Adipose tissue (tissue), 3 donors: ENCODE measurements around the gene RNF5. TPM values are rescaled to one million over a fixed set of nuclear protein-coding genes. Genes with fewer than 3 reads are reported as not detected.
A peak's percentile ranks its signal among the peaks of the same experiment; 100 is the strongest.
"Not testable (repeated sequence)": the region's sequence is repeated elsewhere in the genome, so short reads cannot be mapped to it uniquely, and the experiment has no call there.

Experiments
- H3K27ac ChIP-seq: one replicate; pipeline ENCODE4 v1.5.1; 2013; ENCODE audit warnings: low read depth, low read length
- WGBS, 3 donors: extraction: QIAGEN DNeasy Blood & Tissue Kit; methylation state at CpG; one replicate each; pipeline ENCODE4 v1.1.7; 2013; 5-methylcytosine and 5-hydroxymethylcytosine counted together
- polyA plus RNA-seq, 3 donors: library from polyadenylated mRNA; stranded (reverse); fragments of 200-250 nt; gene quantifications; one replicate each; pipeline ENCODE4 v1.2.3, GENCODE V29; 2013
- donor health status: healthy with polysubstance abuse.
- donor health status: Bipolar disorder and iron deficiency.
- donor health status: healthy.

RNF5 gene
- polyA plus RNA-seq, 3 donors = 37.7 to 82.3 (median 49.6) TPM

DNA sequence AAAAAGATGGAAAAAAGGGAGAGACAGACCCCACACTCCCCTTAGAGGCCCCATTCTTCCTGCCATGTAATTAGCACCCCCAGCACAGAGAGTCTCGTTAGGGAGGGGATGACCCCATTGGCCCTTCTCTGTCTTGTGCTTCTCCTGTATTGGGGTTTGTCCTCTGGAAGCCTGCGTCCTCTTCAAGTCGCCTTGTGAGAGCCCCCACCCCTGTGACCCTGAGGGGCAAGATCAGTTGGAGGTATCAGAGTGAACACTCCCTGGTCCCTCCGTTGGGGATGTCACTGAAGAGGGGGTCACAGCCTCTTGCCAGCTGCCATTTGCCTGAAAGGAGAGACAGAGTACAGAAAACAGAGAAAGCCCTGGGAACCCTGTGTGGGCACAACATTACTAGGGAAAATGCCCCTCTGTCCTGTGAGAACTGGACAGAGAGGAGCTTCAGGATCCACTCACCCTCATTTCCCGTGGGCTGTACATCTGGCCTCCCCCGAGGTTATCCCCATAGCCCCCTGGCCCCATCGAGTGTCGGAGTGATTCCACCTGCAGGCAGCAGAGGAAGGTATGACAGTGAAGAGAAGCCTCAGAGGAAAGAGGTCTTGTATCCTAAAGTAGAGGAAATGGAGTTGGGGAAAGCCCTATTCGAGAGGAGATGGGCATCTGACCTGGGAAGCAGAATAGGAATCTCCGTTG is 8.1 kb downstream of the RNF5 start:
- H3K27ac ChIP-seq = not testable (repeated sequence)

GRCh38 chr6:32187009-32187709 is 9.0 kb downstream of the RNF5 start:
- 49 to 70% (median 51%) methylated on average over 12 of the region's 12 CpGs for WGBS, 3 donors

More for the DNA sequence above, 8.1 kb downstream of the RNF5 start:
- 58 to 65% (median 63%) methylated on average over 10 of the region's 10 CpGs for WGBS, 3 donors

DNA sequence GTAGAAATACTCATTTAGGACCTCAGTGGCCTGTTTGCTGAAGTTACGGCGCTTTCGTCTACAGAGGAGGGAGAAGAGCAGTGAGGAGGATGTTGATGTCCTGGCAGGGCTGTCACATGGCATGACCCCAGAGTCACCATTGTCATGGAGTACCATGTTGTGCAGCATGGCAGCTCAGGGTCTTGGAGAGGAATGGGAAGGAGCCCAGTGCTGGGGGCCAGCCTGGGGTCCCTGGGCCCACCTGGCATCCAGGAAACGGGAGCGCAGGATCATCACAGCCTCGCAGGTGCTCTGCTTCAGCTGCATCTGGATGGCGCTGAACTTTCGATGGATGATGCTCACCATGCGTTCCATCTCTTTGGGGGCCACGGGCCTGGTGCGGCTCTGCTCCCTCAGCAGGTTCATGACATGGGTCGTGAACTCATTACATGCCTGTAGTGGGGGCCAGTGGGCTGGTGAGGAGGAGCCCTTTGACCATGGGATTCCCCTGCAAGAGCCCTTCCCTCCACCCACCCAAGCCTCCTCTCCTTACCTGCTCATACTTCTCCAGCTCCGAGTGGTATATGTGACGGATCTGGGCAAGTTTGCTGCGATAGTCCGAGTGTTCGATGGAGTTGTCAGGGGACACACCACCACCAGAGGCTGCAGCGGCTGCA is 9.6 kb downstream of the RNF5 start:
- WGBS, 3 donors = 68 to 78% (median 74%) methylated on average over 16 to 18 of the region's 18 CpGs
- not testable (repeated sequence) for H3K27ac ChIP-seq

More at GRCh38 chr6:32187009-32187709, 9.0 kb downstream of the RNF5 start:
- H3K27ac ChIP-seq = no peak overlapping the region

DNA sequence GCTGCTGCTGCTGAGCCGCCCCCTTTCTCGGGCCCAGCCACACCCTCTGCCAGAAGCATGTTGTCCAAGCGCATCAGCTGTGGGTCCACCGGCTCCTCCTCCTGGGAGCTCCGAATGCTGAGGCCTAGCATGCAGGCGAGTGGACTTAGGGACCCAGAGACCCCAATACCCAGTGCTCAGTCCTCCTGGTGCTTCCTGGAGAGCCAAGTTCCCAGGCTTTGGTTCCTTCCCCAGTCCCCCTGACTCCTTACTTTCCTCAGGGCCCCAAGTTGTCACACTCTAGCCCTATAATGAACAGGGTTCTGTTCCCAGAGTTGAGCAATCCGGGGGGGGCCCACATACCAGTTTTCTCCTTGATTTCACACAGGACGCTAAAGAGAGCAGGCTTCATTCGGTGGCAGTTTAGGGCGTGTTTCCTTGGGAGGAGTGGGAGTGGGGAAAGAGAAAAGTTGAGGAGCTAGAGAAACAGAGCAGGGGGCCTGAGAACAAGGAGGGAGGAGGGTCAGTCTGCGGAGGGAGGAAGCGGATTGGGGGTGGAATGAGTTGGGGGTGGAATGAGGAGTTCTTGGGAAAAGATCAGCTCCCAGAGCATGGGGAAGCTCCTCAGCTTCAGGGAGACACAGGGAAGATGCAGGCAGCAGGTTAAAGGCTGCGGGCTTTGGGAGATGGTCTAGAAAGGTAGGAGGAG is 10.3 kb downstream of the RNF5 start:
- 16 to 28% (median 23%) methylated on average over 10 to 12 of the region's 13 CpGs for WGBS, 3 donors
- peak overlapping the region; percentile 40 for H3K27ac ChIP-seq

DNA sequence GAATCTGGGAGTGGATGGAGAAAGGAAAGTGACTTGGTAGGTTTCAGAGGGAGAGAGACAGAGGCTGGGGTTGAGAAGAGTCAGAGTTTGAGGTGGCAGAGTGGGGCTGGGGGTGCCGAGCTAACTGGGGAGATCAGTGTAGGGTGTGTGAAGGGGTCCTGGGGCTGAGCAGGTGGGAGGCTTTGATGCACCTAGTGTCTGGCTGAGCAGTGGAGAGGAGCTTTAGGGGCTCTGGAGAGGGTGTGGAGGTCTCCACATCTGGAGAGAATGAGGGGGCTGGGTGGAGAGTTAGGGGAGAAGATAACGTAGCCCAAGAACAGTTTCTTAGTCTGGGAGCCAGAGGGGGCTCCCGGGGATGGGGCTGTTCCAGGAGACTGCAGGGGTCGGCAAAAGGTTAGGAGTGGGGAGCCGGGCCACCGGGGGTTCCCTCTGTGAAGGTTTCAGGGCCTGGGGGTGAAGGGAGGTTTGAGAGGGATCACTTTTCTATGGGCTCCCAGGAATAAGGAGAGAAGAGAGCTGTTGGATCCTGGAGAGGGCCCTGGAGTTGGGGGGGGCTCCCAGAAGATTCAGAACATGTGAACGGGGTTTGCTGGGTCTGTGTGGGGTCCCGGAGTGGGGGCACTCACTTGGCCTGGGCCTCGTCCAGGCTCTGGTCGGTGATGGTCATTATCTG is 11.0 kb downstream of the RNF5 start:
- 1 to 3% (median 2%) methylated on average over 9 to 10 of the region's 10 CpGs for WGBS, 3 donors
- H3K27ac ChIP-seq = peak overlapping the region; percentile 69

DNA sequence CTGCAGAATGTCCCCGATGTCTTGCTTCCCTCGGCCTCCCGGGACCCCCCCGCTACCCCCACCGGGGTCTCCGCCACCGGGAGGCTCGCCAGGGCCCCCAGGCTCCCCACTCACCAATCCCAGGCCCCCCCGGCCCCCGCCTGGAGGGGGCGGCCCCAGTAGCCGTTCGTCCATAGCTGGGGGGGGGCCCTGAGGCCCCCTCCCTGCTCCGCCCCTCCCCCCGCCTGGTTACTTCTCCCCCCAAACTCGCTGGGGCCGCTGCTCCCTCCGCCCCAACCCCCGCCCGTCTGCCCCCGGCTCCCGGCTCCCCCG is 11.5 kb downstream of the RNF5 start:
- WGBS, 3 donors = 0 to 15% (median 2%) methylated on average over 13 to 23 of the region's 23 CpGs
- peak overlapping the region; percentile 69 for H3K27ac ChIP-seq

- H3K27ac ChIP-seq = peak within 1 kb of the TSS; percentile 69
- 1 to 2% (median 1%) methylated on average over 18 to 23 of the region's 23 CpGs for WGBS, 3 donors
These were observed 12.0 kb downstream of the RNF5 start, which contains the start of gene PBX2 for GRCh38 chr6:32190054-32190851. Gene PBX2 (minus strand): TSS chr6:32190202. CDS start chr6:32189915, 287 bp downstream.

GRCh38 chr6:32190911-32191677 is 12.9 kb downstream of the RNF5 start:
- WGBS, 3 donors = 77 to 84% (median 77%) methylated on average over 8 of the region's 8 CpGs
- peak overlapping the region; percentile 58 for H3K27ac ChIP-seq

GRCh38 chr6:32191696-32192607 is 13.7 kb downstream of the RNF5 start:
- WGBS, 3 donors = 52 to 67% (median 56%) methylated on average over 15 of the region's 15 CpGs
- H3K27ac ChIP-seq = peak overlapping the region; percentile 58

GRCh38 chr6:32192608-32193039 is 14.4 kb downstream of the RNF5 start, which contains the start of gene GPSM3:
Gene GPSM3 (minus strand): TSS chr6:32192643. CDS start chr6:32192513, 130 bp downstream.
- 16 to 27% (median 22%) methylated on average over 4 to 5 of the region's 5 CpGs for WGBS, 3 donors
- H3K27ac ChIP-seq = peak within 1 kb of the TSS; percentile 58

- not testable (repeated sequence) for H3K27ac ChIP-seq
- 64 to 78% (median 70%) methylated on average over 13 of the region's 13 CpGs for WGBS, 3 donors
These were observed 14.9 kb downstream of the RNF5 start for GRCh38 chr6:32193096-32193495.

GRCh38 chr6:32194388-32194787 is 16.2 kb downstream of the RNF5 start:
- WGBS, 3 donors = 88 to 96% (median 94%) methylated on average over 4 of the region's 4 CpGs
- H3K27ac ChIP-seq = no peak overlapping the region

GRCh38 chr6:32194825-32195651 is 16.8 kb downstream of the RNF5 start:
- WGBS, 3 donors = 16 to 18% (median 17%) methylated on average over 15 of the region's 15 CpGs
- no peak overlapping the region for H3K27ac ChIP-seq

DNA sequence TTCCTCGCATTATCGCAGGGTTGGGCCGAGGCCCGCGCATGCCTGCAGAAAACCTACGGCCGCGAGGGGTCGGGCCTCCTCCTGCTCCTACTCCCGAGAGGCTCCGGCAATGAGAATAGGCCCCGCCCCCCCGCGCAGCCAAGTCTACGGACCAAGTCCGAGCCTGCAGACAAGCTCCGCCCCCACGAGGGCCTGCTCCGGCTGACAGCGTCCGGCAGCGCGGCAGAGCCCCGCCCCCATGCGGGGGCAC is 17.4 kb downstream of the RNF5 start:
- 0 to 1% (median 0%) methylated on average over 25 of the region's 25 CpGs for WGBS, 3 donors

More for the DNA sequence above, 17.4 kb downstream of the RNF5 start:
- no peak overlapping the region for H3K27ac ChIP-seq
